Hematopoietic multipotent progenitor cell treated with erythropoietin and hydrocortisone succinate and interleukin-3 and kit ligand, for 17 days (in vitro differentiated cells): ENCODE measurements around the gene RTN4RL2.

Experiments used
- DNase-seq: peaks from one replicate; pipeline ENCODE4 v3.0.0-alpha.2; 2015; ENCODE audit warnings: low spot score

Gene RTN4RL2

DNA sequence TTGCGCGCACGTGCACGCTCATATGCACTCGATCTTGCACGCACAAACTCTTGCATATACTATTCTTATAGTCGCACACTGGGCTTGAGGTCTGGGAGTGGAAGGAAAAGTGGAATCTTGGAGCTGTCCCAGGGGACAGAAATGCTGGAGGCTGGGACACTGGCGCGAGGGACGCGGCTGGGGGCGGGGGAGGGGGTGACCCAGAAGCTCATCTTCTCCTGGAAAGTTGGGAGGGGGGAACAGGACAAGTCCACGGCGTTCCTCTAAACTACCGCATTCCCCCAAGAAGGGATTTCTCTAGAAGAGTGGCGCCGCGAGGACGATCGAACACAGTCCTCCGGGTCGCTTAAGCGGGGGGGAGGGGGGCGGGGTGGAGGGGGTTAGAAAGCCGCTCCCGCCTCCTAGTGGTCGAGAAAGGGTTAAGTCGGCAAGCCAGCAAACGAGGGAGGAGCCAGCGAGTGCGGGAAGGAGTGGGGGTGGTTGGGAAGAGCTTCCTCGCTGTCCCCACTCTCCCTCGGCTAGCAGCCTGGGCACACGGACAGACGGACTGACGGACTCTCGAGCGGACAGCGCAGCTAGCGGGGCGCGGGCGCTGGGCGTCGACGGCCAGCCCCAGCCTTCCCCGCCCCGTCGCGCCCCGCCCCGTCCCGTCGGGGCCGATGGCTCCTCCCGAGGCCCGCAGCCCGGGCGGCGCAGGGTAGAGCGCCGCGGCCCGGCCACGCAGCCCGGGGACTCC, at the start of gene RTN4RL2:
RTN4RL2 (plus strand) TSS at position 507 of the 736 bp plus-strand sequence. CDS start 338 bp downstream, outside the sequence.
- DNase-seq: peak; percentile 52

DNA sequence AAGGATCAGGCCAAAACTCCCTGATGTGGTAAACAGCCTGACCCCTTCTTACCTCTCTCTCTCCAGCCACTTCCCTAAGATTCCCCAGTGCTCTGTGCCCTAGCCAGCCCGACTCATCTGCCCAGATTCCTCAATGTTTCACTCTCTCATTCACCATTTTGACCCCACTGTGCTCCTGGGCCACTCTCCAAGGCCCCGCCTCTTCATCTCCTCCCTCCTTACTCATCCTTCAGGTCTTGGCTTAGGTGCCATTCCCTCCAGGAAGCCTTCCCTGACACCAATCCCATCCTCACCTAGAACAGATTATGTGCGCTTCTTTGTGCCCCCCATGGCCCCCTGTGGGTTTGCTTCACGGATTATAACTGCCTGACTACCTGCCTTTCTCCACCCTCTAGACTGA, 46.6 kb upstream of the RTN4RL2 start:
- DNase-seq: no peak

DNA sequence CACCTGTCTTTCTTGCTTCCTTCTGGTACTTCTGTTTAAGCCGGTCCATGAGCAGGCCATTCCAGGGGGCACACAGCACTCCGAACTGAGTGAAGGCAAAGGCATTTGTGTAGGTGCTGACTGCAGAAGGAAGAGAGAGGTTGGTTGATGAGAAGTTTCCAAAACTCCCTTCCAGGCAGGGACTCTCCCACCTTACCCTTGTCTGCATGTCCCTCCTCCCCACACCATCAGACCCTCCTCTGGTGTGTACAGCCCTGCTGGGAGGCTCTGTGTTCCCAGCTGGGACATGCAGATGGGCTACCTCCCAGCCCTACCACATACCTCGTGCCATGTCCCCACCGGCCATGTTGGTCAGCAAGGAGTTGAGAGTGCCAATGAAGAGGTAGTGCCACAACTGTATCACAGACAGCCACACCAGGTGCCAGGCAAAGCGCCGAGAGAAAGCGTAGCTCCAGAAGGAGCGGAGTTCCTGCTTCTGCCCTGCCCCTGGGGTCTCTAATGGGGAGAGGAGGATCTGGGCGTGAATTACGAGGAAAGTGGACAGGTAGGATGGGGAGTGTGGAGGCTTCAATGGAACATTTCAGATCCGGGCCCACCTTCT, 45.6 kb upstream of the RTN4RL2 start:
- DNase-seq: no peak

DNA sequence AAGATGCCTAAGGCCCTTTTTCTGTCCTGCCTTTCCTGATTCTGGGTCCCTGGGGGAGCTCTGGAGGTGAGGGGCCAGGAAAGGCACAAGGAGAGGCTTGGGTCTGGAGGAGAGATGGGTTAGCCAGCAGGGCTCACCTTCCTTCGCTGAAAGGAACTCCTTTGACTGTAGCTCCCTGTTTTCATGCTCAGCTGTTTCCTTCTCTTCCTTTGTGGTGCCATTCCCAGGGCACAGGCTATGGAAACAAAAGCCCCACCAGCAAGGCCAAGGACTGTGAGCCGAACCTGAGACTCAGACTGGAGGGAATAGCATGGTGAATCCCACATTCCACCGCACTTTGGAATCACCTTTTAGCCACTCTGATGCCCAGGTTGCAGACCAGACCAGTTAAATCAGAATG, 43.9 kb upstream of the RTN4RL2 start:
- no peak for DNase-seq

DNA sequence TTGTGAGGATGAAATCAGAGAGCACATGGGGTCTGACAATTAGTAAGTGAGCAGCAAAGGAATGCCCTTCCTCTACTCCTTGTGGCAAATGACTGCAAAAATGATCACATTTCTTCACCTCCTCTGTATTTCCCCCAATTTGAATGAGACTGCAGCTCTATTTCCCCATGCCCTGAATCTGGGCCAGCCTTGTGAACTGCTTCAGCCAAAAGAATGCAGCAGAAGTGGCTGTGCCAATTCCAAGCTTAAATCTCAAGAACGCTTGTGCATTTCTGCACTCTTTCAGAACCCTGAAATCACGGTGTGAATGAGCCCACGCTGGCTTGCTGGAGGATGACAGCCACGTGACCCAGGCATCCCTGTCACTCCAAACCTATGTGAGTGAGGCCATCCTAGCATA, 43.3 kb upstream of the RTN4RL2 start:
- no peak for DNase-seq

DNA sequence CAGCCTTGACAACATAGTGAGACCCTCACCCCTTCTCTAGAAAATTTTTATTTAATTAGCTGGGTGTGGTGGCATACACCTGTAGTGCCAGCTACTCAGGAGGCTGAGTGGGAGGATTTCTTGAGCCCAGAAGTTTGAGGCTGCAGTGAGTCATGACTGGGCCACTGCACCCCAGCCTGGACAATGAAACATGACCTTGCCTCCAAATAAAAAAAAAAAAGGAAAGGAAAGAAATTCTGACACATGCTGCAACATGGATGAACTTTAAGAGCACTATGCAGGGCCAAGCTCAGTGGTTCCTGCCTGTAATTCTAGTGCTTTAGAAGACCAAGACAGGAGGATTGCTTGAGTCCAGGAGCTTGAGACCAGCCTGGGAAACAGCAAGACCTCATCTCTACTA, 42.2 kb upstream of the RTN4RL2 start:
- no peak for DNase-seq

DNA sequence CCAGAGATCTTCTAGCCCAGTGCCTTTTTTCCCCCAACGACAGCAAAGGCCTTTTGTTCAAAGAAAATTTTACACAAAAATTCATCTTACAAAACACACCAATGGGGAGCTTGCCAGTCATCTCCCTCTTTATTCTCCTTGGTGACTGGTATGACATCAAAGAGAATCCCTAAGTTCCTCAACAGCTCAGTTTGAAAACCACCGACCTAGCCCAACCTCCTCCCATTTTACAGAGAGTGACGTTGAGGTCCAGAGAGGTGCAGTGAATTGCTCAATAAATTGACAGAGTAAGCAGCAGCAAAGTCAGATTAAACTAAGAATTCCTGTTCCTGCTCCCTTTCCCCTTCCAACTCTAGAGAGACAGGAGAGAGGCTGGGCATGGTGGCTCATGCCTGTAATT, 41.2 kb upstream of the RTN4RL2 start:
- no peak for DNase-seq

DNA sequence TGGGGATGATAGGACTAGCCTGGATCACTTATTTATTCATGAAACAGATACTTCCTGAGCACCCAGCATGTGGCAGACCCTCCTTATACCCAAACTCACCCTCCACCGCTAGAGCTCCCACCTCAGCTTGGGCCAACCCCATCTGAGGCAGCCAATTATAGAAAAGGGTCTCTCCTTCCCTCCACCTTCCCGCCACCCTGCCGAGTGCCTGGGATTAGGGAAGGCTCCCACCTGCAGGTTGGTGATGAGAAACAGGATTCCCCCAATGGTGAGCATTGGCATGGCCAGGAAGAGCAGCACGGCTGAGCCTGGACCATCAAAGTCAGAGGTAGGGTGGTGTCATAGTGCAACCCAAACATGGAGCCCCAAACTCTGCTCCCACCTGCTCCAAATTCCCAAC, 39.3 kb upstream of the RTN4RL2 start:
- no peak for DNase-seq

DNA sequence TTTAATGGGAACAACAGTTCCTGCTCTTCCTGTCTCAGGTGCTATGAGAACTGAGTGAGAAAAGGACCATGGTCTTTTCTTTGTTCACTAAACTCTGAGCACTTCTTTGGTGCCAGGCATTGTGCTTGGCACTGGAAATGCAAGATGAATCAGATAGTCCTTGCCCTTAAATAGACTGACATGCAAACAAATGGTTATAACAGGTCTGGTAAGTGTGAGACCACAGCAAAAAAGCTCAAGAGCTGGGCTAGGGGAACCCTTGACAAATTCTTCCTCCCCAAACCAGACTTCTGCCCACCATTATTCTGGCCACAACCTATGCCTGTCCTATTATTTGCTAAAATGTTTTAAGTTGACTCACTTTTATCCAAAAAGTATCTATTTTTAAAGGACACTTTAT, 38.5 kb upstream of the RTN4RL2 start:
- peak; percentile 14 for DNase-seq

DNA sequence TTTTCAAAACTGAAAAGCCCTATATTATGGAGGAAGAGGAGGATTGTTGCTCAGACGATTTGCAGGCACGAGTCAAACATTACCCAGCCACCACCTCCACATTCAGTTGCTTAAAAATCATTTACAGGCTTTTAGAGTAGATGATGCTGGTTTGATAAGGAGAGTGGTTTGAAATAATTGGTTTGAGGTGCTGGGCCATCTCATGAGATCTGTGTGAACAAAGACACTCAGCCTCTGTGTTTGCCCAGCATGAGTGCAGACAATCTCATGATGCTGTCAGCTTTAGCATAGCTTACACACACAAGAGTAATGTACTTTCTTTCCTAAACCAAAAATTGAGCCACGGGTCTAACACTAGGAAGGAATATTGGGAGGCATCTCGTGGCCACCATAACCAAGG, 37.7 kb upstream of the RTN4RL2 start:
- DNase-seq: no peak

DNA sequence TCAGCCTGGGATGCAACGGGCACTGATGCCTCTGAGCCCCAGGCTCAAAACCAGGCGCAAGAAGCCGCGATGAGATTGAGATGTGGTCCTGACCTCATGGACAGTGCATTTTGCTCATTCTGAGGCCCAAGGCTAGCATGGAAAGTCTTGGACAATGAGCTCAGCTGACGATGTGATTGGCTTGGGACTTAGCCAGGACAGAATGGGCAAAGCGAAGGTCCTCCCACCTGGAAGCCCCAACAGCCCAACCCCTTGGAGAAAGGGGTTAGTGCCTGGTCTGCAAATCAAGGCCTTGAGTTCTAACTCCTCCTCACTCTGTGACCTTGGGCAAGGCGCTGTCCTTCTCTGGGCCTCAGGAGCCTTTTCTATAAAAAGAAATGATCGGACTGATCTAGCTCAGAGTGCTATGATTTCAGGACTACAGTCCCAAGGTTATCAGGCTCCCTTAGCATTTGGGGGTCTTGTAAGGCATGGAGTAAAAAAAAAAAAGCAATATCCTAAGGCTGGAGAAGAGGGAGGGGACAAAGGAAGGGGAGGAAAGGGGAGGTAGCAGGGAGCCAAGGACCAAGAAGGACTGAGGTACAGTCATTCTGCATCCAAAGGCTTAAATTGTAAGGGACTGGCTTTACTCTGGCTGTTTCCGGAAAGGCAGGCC, 36.1 kb upstream of the RTN4RL2 start:
- DNase-seq: no peak

DNA sequence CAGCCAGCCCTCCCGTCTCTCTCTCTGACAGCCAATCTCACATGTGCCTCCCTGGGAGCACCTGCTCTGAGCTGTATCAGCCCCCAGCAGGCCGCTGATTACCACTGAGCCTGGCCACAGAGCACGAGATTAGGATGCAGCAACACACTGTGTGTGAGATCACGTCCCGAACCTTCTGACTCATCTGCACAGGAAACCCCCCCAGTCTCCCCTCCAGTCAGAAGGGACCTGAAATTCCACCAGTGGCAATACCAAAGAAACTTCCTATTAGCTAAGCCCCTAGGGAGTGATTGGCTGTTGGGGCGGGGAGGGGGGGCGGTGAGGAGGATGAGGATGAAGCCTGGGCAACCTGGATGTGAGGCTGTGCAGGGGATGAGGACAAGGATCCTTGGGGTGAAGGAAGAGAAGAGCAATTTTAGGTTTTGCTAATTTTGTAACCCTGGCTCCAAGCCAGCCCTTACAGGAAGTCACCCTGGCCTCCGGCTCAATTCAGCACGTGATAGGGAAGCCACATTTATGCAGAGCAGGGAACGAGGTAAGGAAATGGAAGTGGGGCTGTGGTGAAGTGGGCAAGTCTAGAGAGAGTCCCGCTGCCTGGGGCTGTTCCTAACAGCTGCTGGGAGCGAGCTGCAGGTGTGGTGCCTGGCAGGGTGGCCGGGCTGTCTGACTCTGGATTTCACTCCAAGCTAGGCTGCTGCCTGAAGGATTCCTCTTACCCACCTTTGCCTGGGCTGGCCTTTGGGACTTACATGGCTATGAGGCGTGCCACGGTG, 35.4 kb upstream of the RTN4RL2 start:
- peak; percentile 89 for DNase-seq

DNA sequence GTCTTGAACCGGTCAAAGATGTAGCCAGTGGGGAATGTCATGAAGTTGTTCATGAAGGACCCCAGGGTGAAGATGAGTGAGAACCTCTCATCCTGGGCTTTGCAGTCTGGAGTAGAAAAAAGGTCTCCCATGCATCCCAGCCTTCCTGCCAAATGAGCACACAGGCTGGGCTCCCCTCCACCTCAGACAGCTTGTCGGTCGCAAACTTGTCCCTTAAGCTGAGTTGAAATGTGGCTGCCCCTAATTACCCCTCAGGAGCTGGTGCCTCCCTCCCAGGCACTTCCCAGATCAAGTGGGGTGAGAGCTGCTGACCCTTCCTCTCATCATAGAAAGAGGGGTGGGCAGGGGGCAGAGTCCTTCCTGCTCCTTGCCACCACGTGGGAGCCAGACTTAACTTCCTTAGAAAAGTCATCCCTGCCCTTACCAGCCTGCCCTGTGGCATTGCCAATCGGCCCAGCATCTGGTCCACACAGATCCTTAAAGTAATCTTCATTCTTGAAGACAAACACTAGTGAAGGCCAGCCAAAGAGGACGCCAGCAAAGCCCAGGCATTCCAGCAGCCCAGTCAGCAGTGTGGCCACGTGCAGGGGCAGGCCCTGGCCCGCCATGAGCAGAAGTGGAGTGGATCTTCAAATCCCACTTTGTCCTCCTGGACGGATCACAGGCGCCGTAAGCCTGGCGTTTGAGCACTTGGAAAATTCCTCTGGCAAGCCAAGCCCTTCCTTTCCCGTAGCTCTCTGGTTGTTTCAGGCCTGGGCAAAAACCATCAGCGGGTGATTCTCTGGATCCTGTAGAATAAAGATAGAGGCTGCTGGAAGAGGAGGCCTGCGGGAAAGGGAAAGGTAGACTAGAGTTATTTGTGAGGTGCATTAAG, 34.5 kb upstream of the RTN4RL2 start:
- peak; percentile 45 for DNase-seq

DNA sequence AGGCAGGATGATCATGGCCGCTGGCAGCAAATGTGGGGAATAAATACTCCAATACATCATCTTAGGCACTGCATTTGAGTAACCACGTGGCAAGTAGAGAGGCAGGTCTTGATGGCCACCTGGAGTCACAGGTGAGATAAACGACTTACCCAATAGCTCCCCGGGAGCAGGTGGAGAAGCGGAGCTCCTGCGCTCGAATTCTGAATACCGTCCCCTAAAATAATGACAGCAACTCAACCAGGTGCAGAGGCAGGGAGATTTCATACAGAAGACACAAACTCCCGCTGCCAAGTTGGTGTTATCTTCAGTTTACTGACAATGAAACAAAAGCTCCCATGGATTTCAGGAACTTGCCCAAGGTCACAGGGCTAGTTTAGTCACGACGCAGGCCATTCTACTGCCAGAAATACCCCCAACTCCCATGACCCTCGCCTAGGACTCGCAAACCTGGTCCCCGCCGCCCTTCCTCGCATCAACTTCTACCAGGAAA, 33.8 kb upstream of the RTN4RL2 start:
- no peak for DNase-seq

DNA sequence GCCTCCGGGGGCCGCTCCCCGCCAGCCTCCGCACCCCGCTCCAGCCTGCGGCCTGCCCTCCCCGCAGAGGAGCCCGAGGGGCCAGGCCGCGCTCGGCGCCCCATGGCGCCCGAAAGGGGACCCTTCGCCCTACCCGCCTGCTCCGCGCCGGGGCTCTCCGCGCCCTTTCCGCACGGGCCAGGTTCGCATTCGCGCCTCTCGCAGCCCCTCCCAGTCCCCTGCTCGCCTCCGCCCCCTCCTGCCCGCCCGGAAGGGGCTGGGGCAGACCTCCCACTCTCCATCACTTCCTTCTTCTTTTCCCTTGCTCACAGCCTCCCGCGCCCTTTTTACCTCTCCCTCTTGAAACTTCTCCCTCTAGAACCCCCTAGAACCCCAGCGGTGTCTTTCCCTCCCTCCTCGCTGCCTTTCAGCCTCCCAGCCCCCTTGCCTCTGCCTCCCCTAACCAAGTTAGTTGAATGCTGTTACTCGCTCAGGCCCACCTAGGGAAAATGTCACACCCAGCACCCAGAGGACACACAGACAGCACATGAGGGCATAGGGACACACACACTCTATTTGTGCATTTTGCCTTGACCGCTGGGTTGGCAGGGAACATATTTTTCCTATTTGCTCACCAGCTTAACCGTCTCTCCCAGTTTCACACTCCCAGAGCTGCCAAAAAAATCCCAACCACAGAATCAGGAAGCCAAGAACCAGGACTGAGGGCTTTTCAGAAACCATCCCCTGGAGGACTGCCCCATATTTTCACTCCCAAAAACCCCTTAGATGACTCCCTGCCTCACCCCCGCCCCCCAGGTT, 33.2 kb upstream of the RTN4RL2 start, which contains the start of gene SLC43A3:
SLC43A3 (minus strand) TSS at position 193 of the 798 bp plus-strand sequence. CDS start 949 bp downstream, outside the sequence.
- peak; percentile 19 for DNase-seq

DNA sequence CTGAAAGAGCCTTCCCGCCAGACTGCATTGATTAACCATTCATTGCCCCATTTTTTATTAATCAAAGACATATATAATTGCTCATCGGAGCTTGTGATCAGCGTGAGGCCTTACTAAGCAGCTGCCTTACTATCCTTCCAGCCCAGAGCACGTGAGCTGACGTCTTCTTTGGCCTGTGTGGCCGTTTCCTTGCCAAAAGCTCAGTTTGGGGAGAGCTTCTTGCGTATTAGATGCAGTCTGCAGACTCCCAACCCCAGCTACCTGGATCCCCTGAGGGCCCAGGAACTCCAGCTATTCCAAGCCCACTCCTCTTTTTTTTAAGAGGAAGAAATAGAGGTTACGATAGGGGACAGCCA, 32.6 kb upstream of the RTN4RL2 start:
- no peak for DNase-seq

DNA sequence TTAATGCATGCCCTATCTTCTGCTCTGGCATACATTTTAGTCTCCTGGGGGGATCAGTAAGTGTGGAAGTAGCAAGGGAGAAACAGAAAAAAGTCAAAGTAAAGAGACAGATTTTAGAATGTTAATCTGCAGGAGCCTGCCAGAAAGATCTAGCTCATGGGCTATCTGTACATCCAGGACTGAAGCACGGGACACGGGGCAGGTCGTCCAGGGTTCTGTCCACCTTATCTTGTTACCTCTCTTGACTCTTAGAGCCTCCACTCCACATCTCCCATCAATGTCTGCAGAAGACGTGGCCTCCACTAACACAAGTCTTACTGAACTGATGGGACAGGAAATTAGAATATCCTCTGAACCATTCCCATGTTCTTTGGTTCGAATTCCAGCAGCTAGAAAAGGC, 31.7 kb upstream of the RTN4RL2 start:
- DNase-seq: no peak

DNA sequence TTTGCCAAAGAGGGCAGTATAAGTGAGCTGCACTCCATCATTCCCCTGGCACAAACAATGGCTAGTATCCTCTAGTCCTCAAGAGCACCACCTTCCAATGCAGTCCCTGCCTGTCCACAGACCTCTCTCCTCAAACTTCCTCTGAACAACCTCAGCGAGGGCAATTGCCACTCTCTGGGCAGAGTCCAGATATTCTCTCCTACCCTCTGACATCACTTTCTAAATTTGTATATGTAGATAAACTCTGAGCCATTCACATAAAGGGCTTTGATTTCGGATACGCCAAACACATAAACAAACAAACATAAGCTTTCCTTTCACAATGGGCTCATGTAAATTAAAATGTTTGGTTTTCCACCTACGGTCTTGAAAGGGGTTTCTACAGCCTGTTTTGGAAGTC, 30.4 kb upstream of the RTN4RL2 start:
- DNase-seq: no peak

DNA sequence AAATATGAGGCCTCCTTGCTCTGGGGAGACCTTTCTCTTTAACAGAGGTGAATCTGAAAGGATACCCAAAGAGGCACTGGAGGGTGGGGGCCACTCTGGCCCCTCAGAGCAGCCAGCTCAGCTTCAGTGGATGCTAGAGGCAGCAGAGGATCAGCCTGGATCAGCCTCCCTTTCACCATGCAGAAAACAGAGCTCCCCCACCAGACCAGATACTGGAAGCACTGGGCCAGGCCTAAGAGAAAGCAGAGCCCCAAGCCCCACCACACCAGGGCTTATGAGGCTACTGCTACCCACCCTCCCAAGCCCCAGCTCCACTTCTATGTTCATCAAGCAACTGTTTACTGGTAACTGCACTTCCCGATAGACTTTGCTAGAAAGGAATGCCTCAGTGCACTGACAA, 29.4 kb upstream of the RTN4RL2 start:
- peak; percentile 16 for DNase-seq

DNA sequence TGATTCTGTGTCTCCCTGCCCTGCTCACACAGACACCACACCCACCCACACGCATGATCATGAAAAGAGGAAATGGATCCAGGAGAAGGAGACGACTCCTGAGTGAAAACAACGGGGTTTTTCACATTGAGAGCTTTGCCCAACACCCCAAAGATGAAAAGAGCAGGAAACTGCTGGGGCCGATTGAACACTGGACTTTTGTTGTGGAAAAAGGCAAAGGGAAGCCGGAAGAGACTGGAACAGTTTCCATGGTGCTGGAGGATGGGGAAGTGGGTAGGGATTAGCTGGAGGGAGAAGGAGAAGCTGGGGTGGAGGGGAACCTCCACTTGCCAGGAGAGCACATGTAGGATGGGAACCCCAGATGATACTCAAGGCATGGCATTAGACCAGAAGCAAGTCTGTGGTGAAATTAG, 28.2 kb upstream of the RTN4RL2 start:
- no peak for DNase-seq
